Measurements from ENCODE around the gene GPD1L.

- no peak for TF ChIP-seq ZIC2 (tag by site-specific recombination; IDR thresholded peaks at IDR 0.05)
- no peak for TF ChIP-seq CTCF (tag by site-specific recombination; IDR thresholded peaks at IDR 0.05)
- TF ChIP-seq ZNF510 (tag by site-specific recombination; IDR thresholded peaks at IDR 0.05; ENCODE audit: insufficient replicate concordance), result no peak
- TF ChIP-seq ZNF658 (tag by site-specific recombination; IDR thresholded peaks at IDR 0.05), result no peak
- no peak for TF ChIP-seq OVOL3 (tag by site-specific recombination; IDR thresholded peaks at IDR 0.05)
- TF ChIP-seq ELK4 (IDR thresholded peaks at IDR 0.05; ENCODE audit: borderline replicate concordance, low read depth, low read length), result no peak
- no peak for TF ChIP-seq KLF7 (tag by site-specific recombination; IDR thresholded peaks at IDR 0.05; ENCODE audit: borderline replicate concordance)
- no peak for TF ChIP-seq ZNF24 (tag by site-specific recombination; IDR thresholded peaks at IDR 0.05)
- TF ChIP-seq ZBTB21 (tag by site-specific recombination; IDR thresholded peaks at IDR 0.05), result no peak
- TF ChIP-seq ZEB2 (tag by site-specific recombination; IDR thresholded peaks at IDR 0.05), result no peak
- TF ChIP-seq ZSCAN18 (tag by site-specific recombination; IDR thresholded peaks at IDR 0.05), result no peak
These were observed 17.2 kb downstream of the GPD1L start for GRCh38 chr3:32123620-32124019.
